SK-N-SH (cell line): ENCODE results near the gene POU5F2. TPM values are rescaled to one million over a fixed set of nuclear protein-coding genes. Genes with fewer than 3 reads are reported as not detected.

Experiments
- CTCF ChIA-PET: fragments of 300-600, 350-600 bp; formaldehyde crosslinking; extraction: SDS; loops from one replicate; lab custom pipeline; 2021; lab: Yijun Ruan, JAX
- POLR2A ChIA-PET: fragments of 350-600 bp; sonication (Branson Sonifier 250); formaldehyde crosslinking; extraction: SDS; loops from one replicate; lab custom pipeline; 2020; ENCODE audit warnings: antibody characterized with exemption, inconsistent platforms; lab: Yijun Ruan, JAX
- DNase-seq: peaks from one replicate; pipeline ENCODE4 v3.0.0; 2012
- H2AFZ ChIP-seq: fragments of 200-600 bp; sonication (generic); 2 replicates; pipeline ENCODE4 v1.8.1; 2016; ENCODE audit warnings: antibody characterized with exemption, mild to moderate bottlenecking, low read depth
- H3F3A ChIP-seq: fragments of 200-600 bp; sonication (generic); replicated peaks from 2 replicates; pipeline ENCODE3; 2016; ENCODE audit warnings: antibody characterized with exemption, mild to moderate bottlenecking; ENCODE audit not compliant: insufficient read depth
- H3K27ac ChIP-seq, 2 experiments: fragments of 200-500 bp in 1 of 2; fragments of 200-600 bp in 1 of 2; sonication (Bioruptor generic) in 1 of 2; sonication (generic), shearing (Covaris generic) in 1 of 2; 2 replicates each; pipeline versions ENCODE4 v1.5.1 to v1.6.1; 2014 to 2016; ENCODE audit warnings: low read depth in 2 of 2, inconsistent platforms in 1 of 2, low read length in 1 of 2, mild to moderate bottlenecking in 1 of 2, mixed read lengths in 1 of 2
- H3K27me3 ChIP-seq: fragments of 200-600 bp; sonication (generic), shearing (Covaris generic); 2 replicates; pipeline ENCODE4 v1.6.1; 2016; ENCODE audit warnings: mixed run types; ENCODE audit not compliant: insufficient read depth
- H3K36me3 ChIP-seq, 2 experiments: fragments of 200-500 bp in 1 of 2; fragments of 200-600 bp in 1 of 2; sonication (Bioruptor generic) in 1 of 2; sonication (generic) in 1 of 2; replicated peaks in 1 of 2; 2 replicates each; pipeline versions ENCODE3 to v1.5.1; 2014 to 2016; ENCODE audit warnings: low read length in 1 of 2, mild to moderate bottlenecking in 1 of 2; ENCODE audit not compliant: insufficient read depth in 2 of 2, control insufficient read depth in 1 of 2
- H3K4me1 ChIP-seq, 2 experiments: fragments of 200-500 bp in 1 of 2; fragments of 200-600 bp in 1 of 2; sonication (Bioruptor generic) in 1 of 2; sonication (generic), shearing (Covaris generic) in 1 of 2; 2 replicates each; pipeline versions ENCODE4 v1.5.1 to v1.6.1; 2014 to 2016; ENCODE audit warnings: low read depth in 1 of 2, low read length in 1 of 2, mixed run types in 1 of 2; ENCODE audit not compliant: insufficient read depth in 2 of 2, control insufficient read depth in 1 of 2
- H3K4me2 ChIP-seq: fragments of 200-600 bp; sonication (generic), shearing (Covaris generic); 2 replicates; pipeline ENCODE4 v1.6.1; 2017; ENCODE audit warnings: mixed run types
- H3K4me3 ChIP-seq, 2 experiments: fragments of 200-500 bp in 1 of 2; fragments of 200-600 bp in 1 of 2; sonication (Bioruptor generic) in 1 of 2; sonication (generic), shearing (Covaris generic) in 1 of 2; 2 replicates each; pipeline versions ENCODE4 v1.5.1 to v1.8.1; 2014 to 2016; ENCODE audit warnings: low read depth in 2 of 2, inconsistent platforms in 1 of 2, low read length in 1 of 2, mild to moderate bottlenecking in 1 of 2, mixed read lengths in 1 of 2, moderate library complexity in 1 of 2
- H3K79me2 ChIP-seq: fragments of 200-600 bp; sonication (generic); 2 replicates; pipeline ENCODE4 v1.8.1; 2017; ENCODE audit warnings: mild to moderate bottlenecking; ENCODE audit not compliant: insufficient read depth
- H3K9ac ChIP-seq: fragments of 200-600 bp; sonication (generic); 2 replicates; pipeline ENCODE4 v1.6.1; 2017; ENCODE audit warnings: mixed run types
- H3K9me2 ChIP-seq: fragments of 200-600 bp; sonication (generic); 2 replicates; pipeline ENCODE4 v1.6.1; 2017; ENCODE audit warnings: mixed run types
- H3K9me3 ChIP-seq: fragments of 200-600 bp; sonication (generic); 2 replicates; pipeline ENCODE4 v1.6.1; 2017; ENCODE audit warnings: mixed run types, mild to moderate bottlenecking, moderate library complexity
- H4K20me1 ChIP-seq: fragments of 200-600 bp; sonication (generic); 2 replicates; pipeline ENCODE4 v1.6.1; 2017; ENCODE audit warnings: mild to moderate bottlenecking, mixed run types; ENCODE audit not compliant: insufficient read depth
- CHD2 ChIP-seq: fragments of 150-350 bp; IDR thresholded peaks from 2 replicates; pipeline ENCODE4 v1.6.1; 2018; ENCODE audit warnings: low read length; ENCODE audit not compliant: partially characterized antibody
- ELF1 ChIP-seq: IDR thresholded peaks from 2 replicates; pipeline ENCODE4 v1.4.0; 2012
- FOSL2 ChIP-seq: IDR thresholded peaks from 2 replicates; pipeline ENCODE4 v1.4.0; 2012; ENCODE audit warnings: low read depth, mild to moderate bottlenecking, moderate library complexity, borderline replicate concordance
- GABPA ChIP-seq: IDR thresholded peaks from 2 replicates; pipeline ENCODE4 v1.4.0; 2012; ENCODE audit warnings: low read depth, mild to moderate bottlenecking
- GATA2 ChIP-seq: sonication (generic); formaldehyde crosslinking; IDR thresholded peaks from 2 replicates; pipeline ENCODE4 v1.5.0; 2020; ENCODE audit warnings: mild to moderate bottlenecking, missing genetic modification reagents
- IRF3 ChIP-seq: fragments of 150-350 bp; IDR thresholded peaks from 2 replicates; pipeline ENCODE4 v1.6.1; 2016; ENCODE audit warnings: mild to moderate bottlenecking, low read depth, low read length
- JUND ChIP-seq: IDR thresholded peaks from 2 replicates; pipeline ENCODE4 v1.4.0; 2012
- MAX ChIP-seq: IDR thresholded peaks from 2 replicates; pipeline ENCODE4 v1.4.0; 2012; ENCODE audit warnings: low read depth
- NRF1 ChIP-seq: IDR thresholded peaks from 2 replicates; pipeline ENCODE4 v1.6.1; 2012; ENCODE audit warnings: low read depth, mild to moderate bottlenecking, low read length
- PBX3 ChIP-seq: IDR thresholded peaks from 2 replicates; pipeline ENCODE4; 2012
- POLR2AphosphoS5 ChIP-seq: IDR thresholded peaks from 2 replicates; pipeline ENCODE4 v1.6.1; 2012; ENCODE audit warnings: low read depth, low read length
- RAD21 ChIP-seq: IDR thresholded peaks from 2 replicates; pipeline ENCODE4 v1.6.1; 2012; ENCODE audit warnings: mild to moderate bottlenecking, low read length
- RCOR1 ChIP-seq: fragments of 150-350 bp; IDR thresholded peaks from 2 replicates; pipeline ENCODE4 v1.6.1; 2017; ENCODE audit warnings: antibody characterized with exemption, low read length
- RFX5 ChIP-seq: IDR thresholded peaks from 2 replicates; pipeline ENCODE4 v1.6.1; 2012; ENCODE audit warnings: mild to moderate bottlenecking, improper control_type of control experiment, low read length
- RXRA ChIP-seq: IDR thresholded peaks from 2 replicates; pipeline ENCODE4 v1.4.0; 2012; ENCODE audit warnings: low read depth, mild to moderate bottlenecking, borderline replicate concordance
- SIN3A ChIP-seq: IDR thresholded peaks from 2 replicates; pipeline ENCODE4 v1.6.1; 2012; ENCODE audit warnings: low read depth, mild to moderate bottlenecking, low read length, moderate library complexity, borderline replicate concordance
- SMC3 ChIP-seq: IDR thresholded peaks from 2 replicates; pipeline ENCODE4 v1.6.1; 2012; ENCODE audit warnings: low read depth, low read length, improper control_type of control experiment
- TEAD4 ChIP-seq: IDR thresholded peaks from 2 replicates; pipeline ENCODE4 v1.4.0; 2012; ENCODE audit warnings: mild to moderate bottlenecking, borderline replicate concordance; ENCODE audit not compliant: insufficient read depth
- USF2 ChIP-seq: fragments of 150-350 bp; IDR thresholded peaks from 2 replicates; pipeline ENCODE4 v1.6.1; 2017; ENCODE audit warnings: antibody characterized with exemption, low read length, low read depth, borderline replicate concordance
- WGBS: methylation state at CpG from one replicate; pipeline ENCODE4 v1.1.6; 2017; ENCODE audit warnings: low lambda C conversion rate; 5-methylcytosine and 5-hydroxymethylcytosine counted together
- polyA plus RNA-seq, 3 experiments: library from polyadenylated mRNA; depleted of rRNA; stranded (reverse); fragments of >200 nt; gene quantifications; 2 replicates each; pipeline ENCODE4 v1.2.3, GENCODE V29; 2012
- TF ChIP-seq, protein P1 (sequence below): IDR thresholded peaks from 2 replicates; pipeline ENCODE4 v1.4.0; 2012; ENCODE audit warnings: low read depth, borderline replicate concordance

Gene POU5F2
- polyA plus RNA-seq, 1 of the 3 experiments (the other 2 are of a cell fraction): 0.02 TPM

DNA sequence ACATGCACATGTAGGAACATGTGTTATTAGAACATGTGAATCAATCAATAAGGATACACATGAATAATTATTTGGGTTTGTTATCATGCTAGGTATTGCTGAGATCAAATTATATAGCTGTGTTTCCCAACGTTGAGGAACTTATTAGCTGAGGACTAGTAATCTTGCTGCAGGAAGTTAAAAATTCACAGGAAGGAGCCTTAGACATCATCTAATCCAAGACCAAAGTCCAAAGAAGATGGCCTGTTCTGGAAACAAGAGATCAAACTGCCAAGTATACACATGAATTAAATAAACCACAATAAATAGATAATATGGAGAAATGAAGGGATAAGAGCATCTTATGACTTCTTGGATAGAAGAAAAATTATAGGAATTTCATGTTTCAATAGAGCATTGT is 19.9 kb downstream of the POU5F2 start:
- no peak for DNase-seq
- Histone ChIP-seq H3K36me3 (no peaks in the 10 kb centered on the region), H3K4me1 (peaks cover 0 to 2% of the 10 kb centered on the region in 2 experiments; a peak in 2 of 4 replicates), H2AFZ (no peak overlapping the region), H3K79me2 (no peaks in the 10 kb centered on the region), H3K4me3 (no peak overlapping the region), H3K9me3 (no peaks in the 10 kb centered on the region), H3K9me2 (no peaks in the 10 kb centered on the region), H4K20me1 (no peaks in the 10 kb centered on the region), H3K9ac (no peak overlapping the region), H3F3A (no peaks in the 10 kb centered on the region), H3K4me2 (no peak overlapping the region), H3K27me3 (no peaks in the 10 kb centered on the region), H3K27ac (no peak overlapping the region)
- 84% methylated on average over 1 of the region's 1 CpG for WGBS
- ChIA-PET POLR2A (no interaction called here), CTCF (no interaction called here)
- TF ChIP-seq RAD21 (no peak), IRF3 (no peak), USF2 (no peak), NRF1 (no peak), TEAD4 (no peak), PBX3 (no peak), MAX (no peak), CHD2 (no peak)

- H3K27ac ChIP-seq: no peak overlapping the region
- H3K4me3 ChIP-seq: no peak overlapping the region
- H3K4me1 ChIP-seq: peaks cover 0 to 2% of the 10 kb centered on the region in 2 experiments; a peak in 2 of 4 replicates
- CTCF ChIA-PET: interaction anchor here (0.6 kb wide), 1 partner anchor 215 kb away, joined by 3 read pairs; no protein-coding TSS in a partner anchor
- H2AFZ ChIP-seq: no peak overlapping the region
- H3K9me2 ChIP-seq: no peaks in the 10 kb centered on the region
- no peaks in the 10 kb centered on the region for H4K20me1 ChIP-seq
- no peak overlapping the region for H3K9ac ChIP-seq
- H3F3A ChIP-seq: no peaks in the 10 kb centered on the region
- no peak for DNase-seq
- no peaks in the 10 kb centered on the region for H3K9me3 ChIP-seq
- H3K4me2 ChIP-seq: no peak overlapping the region
- no peaks in the 10 kb centered on the region for H3K27me3 ChIP-seq
- 94% methylated on average over 3 of the region's 3 CpGs for WGBS
- no peaks in the 10 kb centered on the region for H3K79me2 ChIP-seq
- POLR2A ChIA-PET: no interaction called here
- no peaks in the 10 kb centered on the region for H3K36me3 ChIP-seq
- TF ChIP-seq POLR2AphosphoS5 (no peak), PBX3 (no peak), ELF1 (no peak), FOSL2 (no peak), JUND (no peak), MAX (no peak), GATA2 (no peak), SMC3 (no peak), GABPA (no peak), TEAD4 (no peak), RCOR1 (no peak), USF2 (no peak), SIN3A (no peak), RAD21 (no peak), RFX5 (no peak), RXRA (no peak)
- TF ChIP-seq, protein P1, sequence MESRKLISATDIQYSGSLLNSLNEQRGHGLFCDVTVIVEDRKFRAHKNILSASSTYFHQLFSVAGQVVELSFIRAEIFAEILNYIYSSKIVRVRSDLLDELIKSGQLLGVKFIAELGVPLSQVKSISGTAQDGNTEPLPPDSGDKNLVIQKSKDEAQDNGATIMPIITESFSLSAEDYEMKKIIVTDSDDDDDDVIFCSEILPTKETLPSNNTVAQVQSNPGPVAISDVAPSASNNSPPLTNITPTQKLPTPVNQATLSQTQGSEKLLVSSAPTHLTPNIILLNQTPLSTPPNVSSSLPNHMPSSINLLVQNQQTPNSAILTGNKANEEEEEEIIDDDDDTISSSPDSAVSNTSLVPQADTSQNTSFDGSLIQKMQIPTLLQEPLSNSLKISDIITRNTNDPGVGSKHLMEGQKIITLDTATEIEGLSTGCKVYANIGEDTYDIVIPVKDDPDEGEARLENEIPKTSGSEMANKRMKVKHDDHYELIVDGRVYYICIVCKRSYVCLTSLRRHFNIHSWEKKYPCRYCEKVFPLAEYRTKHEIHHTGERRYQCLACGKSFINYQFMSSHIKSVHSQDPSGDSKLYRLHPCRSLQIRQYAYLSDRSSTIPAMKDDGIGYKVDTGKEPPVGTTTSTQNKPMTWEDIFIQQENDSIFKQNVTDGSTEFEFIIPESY: no peak
Observed at GRCh38 chr5:93721071-93721470, 20.3 kb downstream of the POU5F2 start.
